ENCODE measurements around the gene YAP1. TPM values are rescaled to one million over a fixed set of nuclear protein-coding genes. Genes with fewer than 3 reads are reported as not detected.

Gene YAP1
- total and polyA plus RNA-seq, 2 donors (not counting 1 experiment from before 2014, with no cell fraction given) = 116 to 169 TPM

- no peak overlapping the region for H2AFZ ChIP-seq (ENCODE audit: low read length)
- H3K4me3 ChIP-seq (replicated peaks in 1 of 4; ENCODE audit: control extremely low read depth in 1 of 4, insufficient read depth in 1 of 4, low read depth in 3 of 4, low read length in 4 of 4) = peak overlapping the region in 3 of 4 experiments; percentile 21 to 36 (median 24)
- no peaks in the 10 kb centered on the region for H3K9me3 ChIP-seq (ENCODE audit: control insufficient read depth, insufficient read depth, low read depth, low read length)
- peak overlapping the region; percentile 44 for H3K9ac ChIP-seq (ENCODE audit: insufficient read depth, low read length)
- H3K4me2 ChIP-seq (ENCODE audit: extremely low read depth, insufficient read depth, low read length) = peak overlapping the region; percentile 79
- H3K27ac ChIP-seq (ENCODE audit: insufficient read depth, low read length) = peak overlapping the region; percentile 87
- TF ChIP-seq EZH2 (IDR thresholded peaks at IDR 0.05; ENCODE audit: low read length, missing control alignments) = no peak
- TF ChIP-seq CTCF (conservative IDR thresholded peaks at IDR 0.05 in 1 of 2, IDR thresholded peaks at IDR 0.05 in 1 of 2; ENCODE audit: low read depth in 1 of 2, low read length in 2 of 2) = no peak
- H3K27me3 ChIP-seq (ENCODE audit: control insufficient read depth, insufficient read depth, low read length) = no peaks in the 10 kb centered on the region
- peaks cover 72% of the 10 kb centered on the region for H3K79me2 ChIP-seq (ENCODE audit: control insufficient read depth, insufficient read depth, low read length)
- H3K36me3 ChIP-seq (ENCODE audit: control insufficient read depth, insufficient read depth, low read length) = peaks cover 2% of the 10 kb centered on the region
- peaks cover 23% of the 10 kb centered on the region for H3K4me1 ChIP-seq (ENCODE audit: control insufficient read depth, extremely low read depth, insufficient read depth, low read length)
- peak; percentile 77 to 95 for DNase-seq (ENCODE audit: low read depth in 2 of 2)
- H4K20me1 ChIP-seq (ENCODE audit: control insufficient read depth, extremely low read depth, insufficient read depth, low read length) = no peaks in the 10 kb centered on the region
Observed at GRCh38 chr11:102171101-102171500, 60.9 kb downstream of the YAP1 start.

- peak; percentile 69 to 80 for DNase-seq (ENCODE audit: low read depth in 2 of 2)
- Histone ChIP-seq H3K9me3 (ENCODE audit: control insufficient read depth, insufficient read depth, low read depth, low read length) (no peaks in the 10 kb centered on the region), H4K20me1 (ENCODE audit: control insufficient read depth, extremely low read depth, insufficient read depth, low read length) (no peaks in the 10 kb centered on the region), H3K4me1 (ENCODE audit: control insufficient read depth, extremely low read depth, insufficient read depth, low read length) (peaks cover 25% of the 10 kb centered on the region), H3K36me3 (ENCODE audit: control insufficient read depth, insufficient read depth, low read length) (peaks cover 2% of the 10 kb centered on the region), H3K79me2 (ENCODE audit: control insufficient read depth, insufficient read depth, low read length) (peaks cover 69% of the 10 kb centered on the region), H3K4me3 (replicated peaks in 1 of 4; ENCODE audit: control extremely low read depth in 1 of 4, insufficient read depth in 1 of 4, low read depth in 3 of 4, low read length in 4 of 4) (no peak overlapping the region), H3K27ac (ENCODE audit: insufficient read depth, low read length) (peak overlapping the region; percentile 87), H3K27me3 (ENCODE audit: control insufficient read depth, insufficient read depth, low read length) (no peaks in the 10 kb centered on the region), H2AFZ (ENCODE audit: low read length) (no peak overlapping the region), H3K9ac (ENCODE audit: insufficient read depth, low read length) (no peak overlapping the region), H3K4me2 (ENCODE audit: extremely low read depth, insufficient read depth, low read length) (peak overlapping the region; percentile 79)
- TF ChIP-seq EZH2 (IDR thresholded peaks at IDR 0.05; ENCODE audit: low read length, missing control alignments) (no peak), CTCF (conservative IDR thresholded peaks at IDR 0.05 in 1 of 2, IDR thresholded peaks at IDR 0.05 in 1 of 2; ENCODE audit: low read depth in 1 of 2, low read length in 2 of 2) (no peak)
Observed at GRCh38 chr11:102172127-102172848, 62.0 kb downstream of the YAP1 start.

- no peak overlapping the region for H3K4me2 ChIP-seq (ENCODE audit: extremely low read depth, insufficient read depth, low read length)
- no peaks in the 10 kb centered on the region for H3K27me3 ChIP-seq (ENCODE audit: control insufficient read depth, insufficient read depth, low read length)
- H3K79me2 ChIP-seq (ENCODE audit: control insufficient read depth, insufficient read depth, low read length) = peaks cover 60% of the 10 kb centered on the region
- DNase-seq (ENCODE audit: low read depth in 2 of 2) = no peak
- H4K20me1 ChIP-seq (ENCODE audit: control insufficient read depth, extremely low read depth, insufficient read depth, low read length) = no peaks in the 10 kb centered on the region
- H3K4me3 ChIP-seq (replicated peaks in 1 of 4; ENCODE audit: control extremely low read depth in 1 of 4, insufficient read depth in 1 of 4, low read depth in 3 of 4, low read length in 4 of 4) = no peak overlapping the region
- TF ChIP-seq CTCF (conservative IDR thresholded peaks at IDR 0.05 in 1 of 2, IDR thresholded peaks at IDR 0.05 in 1 of 2; ENCODE audit: low read depth in 1 of 2, low read length in 2 of 2) (no peak), EZH2 (IDR thresholded peaks at IDR 0.05; ENCODE audit: low read length, missing control alignments) (no peak)
- H3K27ac ChIP-seq (ENCODE audit: insufficient read depth, low read length) = peak overlapping the region; percentile 29
- no peaks in the 10 kb centered on the region for H3K9me3 ChIP-seq (ENCODE audit: control insufficient read depth, insufficient read depth, low read depth, low read length)
- H3K4me1 ChIP-seq (ENCODE audit: control insufficient read depth, extremely low read depth, insufficient read depth, low read length) = peaks cover 14% of the 10 kb centered on the region
- H3K9ac ChIP-seq (ENCODE audit: insufficient read depth, low read length) = no peak overlapping the region
- H2AFZ ChIP-seq (ENCODE audit: low read length) = no peak overlapping the region
- H3K36me3 ChIP-seq (ENCODE audit: control insufficient read depth, insufficient read depth, low read length) = peaks cover 6% of the 10 kb centered on the region
Observed at GRCh38 chr11:102177126-102177525, 66.9 kb downstream of the YAP1 start.
